ENCODE results near the gene CCAR1.
"Not testable (repeated sequence)": the region's sequence is repeated elsewhere in the genome, so short reads cannot be mapped to it uniquely, and the experiment has no call there.

The CCAR1 gene

DNA sequence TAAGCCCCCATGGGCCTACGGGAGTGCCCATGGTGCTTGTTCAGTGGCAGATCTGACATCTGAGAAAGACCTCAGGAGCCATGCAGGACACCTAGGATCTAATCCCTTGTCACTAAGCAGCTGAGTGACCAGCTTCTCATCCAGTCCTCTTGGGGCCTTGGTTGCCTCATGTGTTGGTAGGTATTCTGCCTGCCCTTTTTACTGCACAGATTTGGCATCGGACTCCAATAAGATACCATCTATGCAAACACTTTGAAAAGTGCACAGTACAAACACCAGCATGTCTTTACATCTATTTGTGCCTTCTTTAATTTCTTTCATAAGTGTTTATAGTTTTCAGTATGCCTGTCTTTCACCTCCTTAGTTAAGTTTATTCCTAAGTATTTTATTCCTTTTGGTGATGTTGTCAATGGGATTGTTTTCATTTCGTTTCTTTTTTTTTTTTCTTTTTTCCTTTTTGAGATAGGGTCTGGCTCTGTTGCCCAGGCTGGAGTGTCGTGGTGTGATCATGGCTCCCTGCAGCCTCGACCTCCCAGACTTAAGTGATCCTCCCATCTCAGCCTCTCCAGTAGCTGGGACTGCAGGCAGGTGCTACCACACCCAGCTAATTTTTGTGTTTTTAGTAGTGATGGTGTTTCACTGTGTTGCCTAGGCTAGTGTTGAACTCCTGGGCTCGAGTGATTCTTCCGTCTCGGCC is 116.7 kb downstream of the CCAR1 start:
- H3K9me3 ChIP-seq: no peaks in the 10 kb centered on the region
- no peak overlapping the region for H3K27ac ChIP-seq
- H3K36me3 ChIP-seq: no peaks in the 10 kb centered on the region
- H3K4me1 ChIP-seq (ENCODE audit: control insufficient read depth in 1 of 2, insufficient read depth in 1 of 2, low read depth in 1 of 2, low read length in 1 of 2): no peaks in the 10 kb centered on the region
- no peaks in the 10 kb centered on the region for H3K27me3 ChIP-seq
- no peak overlapping the region for H3K4me3 ChIP-seq (ENCODE audit: low read depth in 1 of 2, low read length in 1 of 2)
- TF ChIP-seq, protein P1, sequence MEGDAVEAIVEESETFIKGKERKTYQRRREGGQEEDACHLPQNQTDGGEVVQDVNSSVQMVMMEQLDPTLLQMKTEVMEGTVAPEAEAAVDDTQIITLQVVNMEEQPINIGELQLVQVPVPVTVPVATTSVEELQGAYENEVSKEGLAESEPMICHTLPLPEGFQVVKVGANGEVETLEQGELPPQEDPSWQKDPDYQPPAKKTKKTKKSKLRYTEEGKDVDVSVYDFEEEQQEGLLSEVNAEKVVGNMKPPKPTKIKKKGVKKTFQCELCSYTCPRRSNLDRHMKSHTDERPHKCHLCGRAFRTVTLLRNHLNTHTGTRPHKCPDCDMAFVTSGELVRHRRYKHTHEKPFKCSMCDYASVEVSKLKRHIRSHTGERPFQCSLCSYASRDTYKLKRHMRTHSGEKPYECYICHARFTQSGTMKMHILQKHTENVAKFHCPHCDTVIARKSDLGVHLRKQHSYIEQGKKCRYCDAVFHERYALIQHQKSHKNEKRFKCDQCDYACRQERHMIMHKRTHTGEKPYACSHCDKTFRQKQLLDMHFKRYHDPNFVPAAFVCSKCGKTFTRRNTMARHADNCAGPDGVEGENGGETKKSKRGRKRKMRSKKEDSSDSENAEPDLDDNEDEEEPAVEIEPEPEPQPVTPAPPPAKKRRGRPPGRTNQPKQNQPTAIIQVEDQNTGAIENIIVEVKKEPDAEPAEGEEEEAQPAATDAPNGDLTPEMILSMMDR (IDR thresholded peaks at IDR 0.05): no peak

DNA sequence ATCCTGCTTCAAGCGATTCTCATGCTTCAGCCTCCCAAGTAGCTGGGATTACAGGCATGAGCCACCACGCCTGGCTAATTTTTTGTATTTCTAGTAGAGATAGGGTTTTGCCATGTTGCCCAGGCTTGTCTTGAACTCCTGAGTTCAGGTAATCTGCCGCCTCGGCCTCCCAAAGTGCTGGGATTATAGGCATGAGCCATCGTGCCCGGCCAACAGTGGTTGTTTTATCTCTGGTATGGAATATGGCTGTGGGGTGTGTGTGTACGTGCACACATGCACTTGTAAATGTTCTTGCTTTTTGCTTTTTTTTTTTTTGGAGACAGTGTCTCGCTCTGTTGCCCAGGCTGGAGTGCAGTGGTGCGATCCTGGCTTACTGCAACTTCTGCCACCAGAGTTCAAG is 119.6 kb downstream of the CCAR1 start:
- not testable (repeated sequence) for H3K27ac ChIP-seq; H3K4me3 ChIP-seq (ENCODE audit: low read depth in 1 of 2, low read length in 1 of 2); H3K27me3 ChIP-seq; H3K9me3 ChIP-seq; H3K4me1 ChIP-seq (ENCODE audit: control insufficient read depth in 1 of 2, insufficient read depth in 1 of 2, low read depth in 1 of 2, low read length in 1 of 2); H3K36me3 ChIP-seq
